GM21737 (cell line): Measurements from ENCODE around the gene LRRN4CL.

Experiments
- ATAC-seq: cut with Tn5 transposase; IDR thresholded peaks from one replicate; pipeline ENCODE4 v1.9.1; 2021; ENCODE audit warnings: mild to moderate bottlenecking, moderate library complexity; ENCODE audit not compliant: unreplicated experiment

Gene LRRN4CL

DNA sequence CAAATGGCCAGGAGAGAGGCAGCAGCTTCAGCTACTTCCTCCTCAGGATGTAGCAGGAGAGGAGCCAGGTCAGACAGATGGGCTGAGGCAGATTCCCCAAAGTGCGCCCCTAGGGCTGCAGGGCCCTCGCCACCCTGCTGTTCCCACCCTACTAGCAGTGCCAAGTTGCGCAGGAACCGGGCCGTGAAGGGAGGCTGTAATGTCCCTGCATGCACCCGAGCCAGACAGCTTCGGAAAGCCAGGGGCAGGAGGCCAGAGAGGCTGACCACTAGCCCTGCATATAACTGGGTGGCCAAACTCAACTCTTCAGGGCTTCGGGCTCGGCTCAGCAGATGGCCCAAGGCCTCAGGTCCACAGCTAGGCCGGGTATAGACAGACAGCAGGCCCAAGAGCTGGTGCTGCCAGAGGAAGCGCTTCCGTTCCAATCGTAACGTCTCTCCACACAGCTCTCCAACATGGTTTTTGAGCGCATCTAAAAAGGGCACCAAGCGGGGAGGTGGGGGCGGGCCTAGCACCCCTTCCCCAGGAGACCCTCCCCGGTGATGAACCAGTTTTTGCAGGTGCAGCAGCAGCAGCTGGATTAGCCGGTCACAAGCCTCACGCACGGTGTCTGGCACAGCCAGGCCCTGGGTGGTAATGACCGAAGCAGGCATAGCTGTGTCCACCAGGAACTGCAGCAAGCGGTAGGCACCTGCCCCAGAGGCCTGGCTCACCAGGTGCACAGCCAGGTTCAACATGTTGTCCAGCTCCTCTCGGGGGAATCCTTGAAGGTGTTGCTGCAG is 41.0 kb downstream of the LRRN4CL start:
- ATAC-seq = no peak

DNA sequence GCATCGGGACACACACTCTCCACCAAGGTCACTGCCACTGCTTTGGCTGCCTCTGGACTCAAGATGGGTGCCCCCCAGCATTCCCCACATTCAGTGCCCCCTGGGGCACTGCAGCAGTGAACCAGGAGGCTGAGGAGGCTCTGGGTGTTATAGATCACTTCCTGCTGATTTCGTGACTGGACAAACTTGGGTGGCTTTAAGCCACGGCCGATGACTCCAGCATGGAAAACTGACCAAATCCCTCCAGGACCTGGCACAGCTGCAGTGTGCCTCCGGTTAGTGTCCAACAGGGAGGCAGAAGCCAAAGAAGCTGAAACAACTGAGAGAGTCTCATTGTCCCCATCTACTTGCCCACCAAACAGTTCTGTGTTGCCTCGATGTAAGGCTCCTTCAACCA is 41.7 kb downstream of the LRRN4CL start:
- no peak for ATAC-seq

- no peak for ATAC-seq
These were observed 42.3 kb downstream of the LRRN4CL start for GRCh38 chr11:62646825-62647608.

GRCh38 chr11:62645946-62646824 is 43.1 kb downstream of the LRRN4CL start, which contains the start of gene GANAB:
Gene GANAB, minus strand, starts transcription at chr11:62646613. Its CDS starts 14 bp downstream, at chr11:62646599.
- peak; percentile 82 for ATAC-seq

DNA sequence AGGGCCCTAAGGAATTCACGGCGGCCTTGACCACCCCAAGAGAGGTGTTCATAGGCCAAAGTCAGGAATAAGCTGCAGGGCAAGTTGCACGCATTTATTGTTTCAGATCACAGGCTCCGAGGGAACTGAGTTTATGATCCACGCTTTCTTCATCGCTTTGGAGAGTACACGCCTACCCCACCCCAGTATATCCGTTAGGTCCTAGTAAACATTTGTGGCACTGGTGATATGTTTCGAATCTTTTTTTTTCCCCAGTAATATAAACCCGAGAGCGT is 43.7 kb downstream of the LRRN4CL start:
- no peak for ATAC-seq

GRCh38 chr11:62644220-62644619 is 45.1 kb downstream of the LRRN4CL start:
- ATAC-seq = no peak
